Keratinocyte (primary cell): ENCODE data around the gene DACH1. TPM values are rescaled to one million over a fixed set of nuclear protein-coding genes. Genes with fewer than 3 reads are reported as not detected.
"Not testable (repeated sequence)": the region's sequence is repeated elsewhere in the genome, so short reads cannot be mapped to it uniquely, and the experiment has no call there.

Experiments used
- DNase-seq: peaks from one replicate; pipeline ENCODE4 v3.0.0-alpha.2; 2011; ENCODE audit warnings: low read depth, missing footprints, low spot score
- FAIRE-seq: peaks from 2 replicates; lab custom pipeline; 2011; peaks lifted over from hg19 to GRCh38; lab: Jason Lieb, UNC
- H2AFZ ChIP-seq: 2 replicates; pipeline ENCODE4 v1.6.0; 2012; ENCODE audit warnings: low read length, control low read depth, inconsistent platforms; ENCODE audit not compliant: control insufficient read depth
- H3K27ac ChIP-seq: 2 replicates; pipeline ENCODE4 v1.5.1; 2011; ENCODE audit warnings: low read length; ENCODE audit not compliant: control insufficient read depth, insufficient read depth
- H3K27me3 ChIP-seq: 3 replicates; pipeline ENCODE4 v1.6.0; 2011; ENCODE audit warnings: low read length; ENCODE audit not compliant: control insufficient read depth, insufficient read depth; ENCODE audit errors: extremely low read depth
- H3K36me3 ChIP-seq, 2 experiments: 2 replicates in 1 of 2; 3 replicates in 1 of 2; pipeline ENCODE4 v1.5.1; 2011; ENCODE audit warnings: low read length in 2 of 2, mild to moderate bottlenecking in 1 of 2; ENCODE audit not compliant: control insufficient read depth in 2 of 2, insufficient read depth in 2 of 2; ENCODE audit errors: extremely low read depth in 1 of 2
- H3K4me1 ChIP-seq: 3 replicates; pipeline ENCODE4 v1.5.1; 2011; ENCODE audit warnings: low read length; ENCODE audit not compliant: control insufficient read depth, insufficient read depth; ENCODE audit errors: extremely low read depth
- H3K4me2 ChIP-seq: 3 replicates; pipeline ENCODE4 v1.6.0; 2011; ENCODE audit warnings: low read depth, low read length; ENCODE audit not compliant: control insufficient read depth, insufficient read depth; ENCODE audit errors: extremely low read depth
- H3K4me3 ChIP-seq, 3 experiments: fragments of 200-600 bp in 1 of 3; sonication (generic) in 1 of 3; 2 replicates in 2 of 3; 3 replicates in 1 of 3; pipeline ENCODE4 v1.5.1; 2011 to 2016; ENCODE audit warnings: low read length in 3 of 3, mild to moderate bottlenecking in 3 of 3, control low read depth in 2 of 3, inconsistent platforms in 1 of 3, low read depth in 1 of 3, mixed read lengths in 1 of 3, mixed run types in 1 of 3, moderate library complexity in 1 of 3; ENCODE audit not compliant: control insufficient read depth in 2 of 3, insufficient read depth in 2 of 3; ENCODE audit errors: extremely low read depth in 1 of 3
- H3K79me2 ChIP-seq: 2 replicates; pipeline ENCODE4 v1.6.0; 2012; ENCODE audit warnings: low read length; ENCODE audit not compliant: control insufficient read depth, insufficient read depth
- H3K9ac ChIP-seq: 3 replicates; pipeline ENCODE4 v1.6.0; 2011; ENCODE audit warnings: low read length; ENCODE audit not compliant: control insufficient read depth, insufficient read depth; ENCODE audit errors: extremely low read depth
- H3K9me1 ChIP-seq: 3 replicates; pipeline ENCODE4 v1.6.0; 2011; ENCODE audit warnings: low read length; ENCODE audit not compliant: control insufficient read depth, insufficient read depth; ENCODE audit errors: extremely low read depth
- H3K9me3 ChIP-seq: 2 replicates; pipeline ENCODE4 v1.5.1; 2012; ENCODE audit warnings: low read depth, low read length; ENCODE audit not compliant: control insufficient read depth
- H4K20me1 ChIP-seq: 3 replicates; pipeline ENCODE4 v1.6.0; 2011; ENCODE audit warnings: low read length; ENCODE audit not compliant: control insufficient read depth, insufficient read depth; ENCODE audit errors: extremely low read depth
- CTCF ChIP-seq, 3 experiments: IDR thresholded peaks in 1 of 3; conservative IDR thresholded peaks in 1 of 3; optimal IDR thresholded peaks in 1 of 3; 2 replicates in 2 of 3; 3 replicates in 1 of 3; pipeline versions ENCODE3 to v1.5.1; 2011; ENCODE audit warnings: low read length in 3 of 3, mild to moderate bottlenecking in 3 of 3, moderate library complexity in 2 of 3, control low read depth in 1 of 3, inconsistent platforms in 1 of 3; ENCODE audit not compliant: insufficient read depth in 2 of 3; ENCODE audit errors: extremely low read depth in 1 of 3
- EZH2 ChIP-seq: IDR thresholded peaks from one replicate; pipeline ENCODE4 v1.6.1; 2012; ENCODE audit warnings: inconsistent platforms, mild to moderate bottlenecking, low read length, moderate library complexity
- dilution Hi-C: fragments of 300-500 bp; cut with MboI; formaldehyde crosslinking; loops from one replicate; pipeline ENCODE4 v1.7.0; 2020; ENCODE audit warnings: low sequenced_read_pairs; ENCODE audit not compliant: extremely low pct_ligation_motif_present
- polyA plus RNA-seq, 5 experiments: library from polyadenylated mRNA; depleted of rRNA in 3 of 5; stranded (reverse) in 3 of 5; stranded (forward) in 1 of 5; unstranded in 1 of 5; fragments of >200 nt; gene quantifications; 1 replicate in 1 of 5; 2 replicates in 3 of 5; 3 replicates in 1 of 5; pipeline versions ENCODE4 v1.2.1 to v1.2.3, GENCODE V29; 2011 to 2012; ENCODE audit warnings: missing spikeins in 2 of 5, low read depth in 1 of 5, low replicate concordance in 1 of 5

The DACH1 gene
- polyA plus RNA-seq, 1 donor (not counting 4 experiments of a cell fraction or from before 2014, with no cell fraction given): not detected

- H3K27me3 ChIP-seq: no peaks in the 10 kb centered on the region
- H3K79me2 ChIP-seq: no peaks in the 10 kb centered on the region
- no peak for TF ChIP-seq CTCF (optimal IDR thresholded peaks at IDR 0.05 in 1 of 3, IDR thresholded peaks at IDR 0.05 in 1 of 3, conservative IDR thresholded peaks at IDR 0.05 in 1 of 3; ENCODE audit: extremely low read depth in 1 of 3, insufficient read depth in 2 of 3, low read length in 3 of 3)
- TF ChIP-seq EZH2: no peak
- dilution Hi-C loops: no loop called here
- FAIRE-seq (no peak), DNase-seq (no peak)
- no peaks in the 10 kb centered on the region for H3K4me1 ChIP-seq
- no peak overlapping the region for H3K27ac ChIP-seq
- no peaks in the 10 kb centered on the region for H3K9me3 ChIP-seq
- no peaks in the 10 kb centered on the region for H3K36me3 ChIP-seq
- no peak overlapping the region for H3K4me2 ChIP-seq
- H3K9me1 ChIP-seq: no peaks in the 10 kb centered on the region
- H2AFZ ChIP-seq: no peak overlapping the region
- H4K20me1 ChIP-seq: no peaks in the 10 kb centered on the region
- no peak overlapping the region for H3K4me3 ChIP-seq
- no peak overlapping the region for H3K9ac ChIP-seq
These were observed 35.7 kb upstream of the DACH1 start for GRCh38 chr13:71902676-71903075.

- H3K4me1 ChIP-seq, H3K4me2 ChIP-seq, FAIRE-seq, H3K27me3 ChIP-seq, H3K4me3 ChIP-seq, H2AFZ ChIP-seq, H4K20me1 ChIP-seq, DNase-seq, H3K27ac ChIP-seq, H3K9me3 ChIP-seq, H3K9me1 ChIP-seq, H3K79me2 ChIP-seq, H3K9ac ChIP-seq, H3K36me3 ChIP-seq, dilution Hi-C loops: not testable (repeated sequence)
These were observed 26.5 kb upstream of the DACH1 start for GRCh38 chr13:71893506-71893905.

GRCh38 chr13:71886880-71887279 lies 19.9 kb upstream of the DACH1 start:
- Histone ChIP-seq H3K4me3 (no peak overlapping the region), H3K36me3 (no peaks in the 10 kb centered on the region), H3K9me1 (no peaks in the 10 kb centered on the region), H3K79me2 (no peaks in the 10 kb centered on the region), H3K27me3 (no peaks in the 10 kb centered on the region), H3K9ac (no peak overlapping the region), H4K20me1 (no peaks in the 10 kb centered on the region), H3K4me1 (no peaks in the 10 kb centered on the region), H2AFZ (no peak overlapping the region), H3K27ac (no peak overlapping the region), H3K4me2 (no peak overlapping the region), H3K9me3 (no peaks in the 10 kb centered on the region)
- DNase-seq (no peak), FAIRE-seq (no peak)
- TF ChIP-seq CTCF (optimal IDR thresholded peaks at IDR 0.05 in 1 of 3, IDR thresholded peaks at IDR 0.05 in 1 of 3, conservative IDR thresholded peaks at IDR 0.05 in 1 of 3; ENCODE audit: extremely low read depth in 1 of 3, insufficient read depth in 2 of 3, low read length in 3 of 3): no peak
- TF ChIP-seq EZH2: no peak
- dilution Hi-C loops: no loop called here
